Fibroblast of upper back skin (primary cell): ENCODE results near the gene C6orf47.
A peak's percentile ranks its signal among the peaks of the same experiment; 100 is the strongest.

ENCODE experiments used
- DNase-seq: peaks from one replicate; pipeline ENCODE4 v3.0.0-alpha.2; 2013

The C6orf47 gene

GRCh38 chr6:31659649-31660380 lies 763 bp downstream of the C6orf47 start:
- DNase-seq, result no peak

DNA sequence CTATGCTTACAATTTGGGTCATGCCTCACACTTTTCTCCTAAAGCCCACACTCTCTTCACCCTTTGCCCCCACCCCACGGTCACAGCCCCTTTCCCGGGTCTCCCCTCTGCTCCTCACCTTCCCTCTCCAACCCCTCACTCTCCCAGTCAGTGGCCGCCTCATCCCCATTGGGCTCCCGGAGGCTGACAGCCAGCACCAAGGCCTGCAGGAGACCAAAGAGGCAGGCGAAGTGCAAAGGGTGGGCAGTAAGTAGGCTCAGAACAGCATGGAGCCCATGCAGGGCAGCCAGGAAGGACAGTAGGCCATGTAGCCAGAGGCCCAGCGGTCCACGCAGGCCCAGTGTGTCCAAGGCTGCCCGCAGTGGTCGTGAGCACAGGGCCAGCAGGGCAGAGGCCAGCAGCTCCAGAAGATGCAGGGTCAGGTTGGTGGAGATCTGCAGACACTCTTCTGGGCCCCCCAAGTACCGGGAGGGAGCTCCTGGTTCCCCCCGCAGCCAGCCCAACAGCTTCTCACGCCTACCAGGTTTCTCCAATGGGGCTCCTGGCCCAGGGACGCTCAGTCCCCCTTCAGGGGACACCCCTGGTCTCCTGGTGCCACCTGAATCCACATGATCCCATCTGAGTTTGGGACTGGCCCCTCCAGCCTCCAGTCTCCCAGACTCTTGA lies 1.5 kb downstream of the C6orf47 start:
- DNase-seq, result no peak

DNA sequence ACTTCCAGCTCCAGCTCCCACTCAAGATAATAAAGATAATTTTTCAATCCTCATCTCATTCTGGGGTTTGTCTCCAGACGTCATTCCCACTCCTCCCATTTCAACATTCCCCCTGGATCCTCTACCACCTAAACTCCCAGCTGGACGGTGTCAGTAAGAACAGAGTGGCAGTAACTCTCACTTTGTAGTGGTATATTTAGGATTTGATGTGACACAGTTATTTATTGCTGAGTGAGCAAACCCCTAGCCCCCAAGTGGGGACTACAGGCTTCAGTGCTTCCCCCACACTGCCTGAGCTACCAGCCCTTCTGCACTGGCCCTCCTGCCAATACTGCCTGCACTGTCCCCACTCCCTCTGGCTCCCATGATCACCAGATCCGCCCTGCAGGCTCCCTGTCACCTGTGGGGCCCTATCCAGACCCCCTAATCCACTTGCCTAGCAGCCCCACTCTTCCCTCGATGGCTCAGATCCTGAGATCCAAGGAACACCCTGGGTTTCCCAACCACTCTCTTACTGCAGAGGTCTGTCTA lies 2.4 kb downstream of the C6orf47 start:
- DNase-seq, result no peak

GRCh38 chr6:31657406-31658157 lies 3.0 kb downstream of the C6orf47 start:
- DNase-seq, result no peak

GRCh38 chr6:31655349-31656237 lies 5.0 kb downstream of the C6orf47 start, which contains the start of gene APOM:
TSS of gene APOM (plus strand) at chr6:31655894. CDS start at chr6:31655967, 73 bp downstream.
- no peak for DNase-seq

DNA sequence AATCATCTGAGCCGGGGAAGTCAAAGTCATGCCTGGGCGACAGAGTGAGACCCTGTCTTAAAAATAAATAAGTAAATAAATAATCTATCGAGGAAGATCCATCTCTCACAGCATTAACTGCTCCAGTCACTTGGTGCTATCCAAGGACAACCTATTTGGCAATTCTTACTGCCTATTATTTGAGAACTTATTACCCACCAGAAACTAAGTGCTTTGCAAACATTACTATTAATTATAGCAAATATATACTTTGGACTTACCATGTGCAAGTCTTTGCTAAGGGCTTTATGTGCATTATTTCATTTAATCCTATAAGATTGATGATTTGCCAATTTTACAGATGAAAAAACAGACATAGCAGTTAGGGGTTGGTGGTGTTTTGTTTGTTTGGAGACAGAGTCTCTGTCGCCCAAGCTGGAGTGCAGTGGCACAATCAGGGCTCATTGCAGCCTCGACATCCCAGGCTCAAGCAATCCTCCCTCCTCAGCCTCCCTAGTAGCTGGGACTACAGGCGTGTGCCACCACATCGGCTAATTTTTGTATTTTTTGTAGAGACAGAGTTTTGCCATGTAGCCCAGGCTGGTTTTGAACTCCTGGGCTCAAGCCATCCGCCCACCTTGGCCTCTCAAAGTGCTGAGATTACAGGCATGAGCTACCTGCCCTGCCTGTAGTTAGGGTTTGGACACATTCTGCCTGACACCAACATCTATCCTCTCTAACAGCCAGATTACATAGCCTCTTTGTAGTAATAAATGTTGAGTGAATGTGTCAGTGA lies 5.8 kb downstream of the C6orf47 start:
- DNase-seq, result no peak

DNA sequence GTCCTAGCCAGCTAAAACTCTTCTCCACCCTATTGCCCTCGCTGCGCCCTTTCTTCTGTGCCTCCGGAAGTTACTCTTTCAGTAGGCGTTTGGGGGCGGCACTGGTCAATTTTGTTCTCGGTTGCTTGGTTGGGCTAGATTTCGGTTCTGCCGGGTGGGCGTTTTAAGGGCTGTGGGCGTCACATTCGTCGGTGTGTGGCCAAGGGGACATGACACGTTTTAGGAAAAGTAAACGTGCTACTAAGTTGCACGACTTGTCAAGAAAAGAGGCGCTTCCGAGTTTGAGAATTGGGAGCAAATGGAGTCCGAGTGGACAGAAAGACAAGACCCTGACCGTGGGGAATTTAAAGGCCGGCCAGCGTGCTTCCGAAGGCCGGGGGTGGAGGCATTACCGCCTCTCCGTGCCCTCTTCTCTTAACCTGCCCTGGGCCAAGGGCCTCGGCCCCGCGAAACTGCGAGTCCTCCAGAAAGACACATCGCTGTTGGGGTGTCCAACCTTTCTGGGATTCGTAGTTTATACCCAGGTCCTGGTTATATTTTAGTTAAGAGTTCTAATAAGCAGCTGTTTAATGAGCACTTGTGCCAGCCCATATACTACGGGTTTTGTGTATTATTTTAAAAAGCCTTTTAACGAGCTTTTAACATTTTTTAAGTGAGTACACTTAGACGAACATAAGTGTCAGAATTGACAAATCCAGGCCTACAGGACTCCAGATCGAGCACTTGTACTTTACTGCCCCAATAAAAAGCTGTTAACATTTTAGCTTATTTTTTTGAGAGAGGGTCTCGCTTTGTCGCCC lies 7.5 kb downstream of the C6orf47 start:
- DNase-seq, result peak; percentile 93

- peak; percentile 57 for DNase-seq
Observed at GRCh38 chr6:31651602-31652191, 8.9 kb downstream of the C6orf47 start.

DNA sequence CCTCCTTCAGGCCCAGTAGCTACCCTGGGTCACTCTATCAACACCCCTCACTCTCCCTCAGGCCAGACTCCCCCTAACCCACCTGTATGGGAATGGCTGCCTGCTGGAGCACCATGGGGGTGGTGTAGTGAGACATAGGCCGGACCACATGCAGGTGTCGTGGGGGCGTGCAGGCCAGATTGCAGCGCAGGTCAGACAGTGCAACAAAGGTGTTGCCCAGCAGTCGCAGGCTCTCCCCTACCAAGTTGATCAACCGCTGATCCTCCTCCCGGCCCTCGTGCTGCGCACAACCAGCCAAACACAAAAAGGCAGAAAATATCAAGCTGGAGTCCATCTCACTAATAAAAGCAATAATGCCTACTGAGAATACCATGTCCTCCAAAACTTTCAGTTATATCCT lies 15.3 kb downstream of the C6orf47 start:
- DNase-seq, result no peak

DNA sequence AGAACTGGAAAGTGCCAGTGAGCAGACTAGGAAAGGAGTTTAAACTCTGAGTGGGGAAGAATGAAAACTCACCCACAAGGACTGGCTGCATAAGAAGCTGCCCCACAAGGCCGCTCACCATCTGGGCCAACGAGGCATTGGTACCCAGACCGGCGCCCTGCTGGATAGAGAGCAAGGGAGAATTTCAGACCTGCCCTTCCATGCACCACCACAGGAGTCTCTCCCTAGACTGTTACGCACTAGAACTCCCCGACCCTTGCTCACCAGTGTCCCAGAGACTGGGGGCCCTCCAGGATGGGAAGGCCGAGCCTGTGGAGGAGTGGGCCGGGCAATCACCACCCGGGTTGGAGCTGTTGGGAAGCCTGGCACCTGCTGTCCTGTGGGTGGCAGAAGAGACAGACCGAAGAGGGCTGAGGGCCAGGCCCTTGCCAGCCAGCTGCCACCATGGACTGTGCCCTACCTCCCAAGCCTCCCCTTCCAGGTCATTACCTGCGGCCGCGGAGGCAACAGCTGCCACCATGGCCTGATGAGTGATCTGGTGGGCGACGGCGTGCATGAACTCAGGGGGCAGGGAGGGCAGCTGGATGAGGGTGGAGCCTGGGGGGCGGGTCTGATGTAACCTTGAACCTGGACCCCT lies 16.6 kb downstream of the C6orf47 start:
- DNase-seq, result no peak

DNA sequence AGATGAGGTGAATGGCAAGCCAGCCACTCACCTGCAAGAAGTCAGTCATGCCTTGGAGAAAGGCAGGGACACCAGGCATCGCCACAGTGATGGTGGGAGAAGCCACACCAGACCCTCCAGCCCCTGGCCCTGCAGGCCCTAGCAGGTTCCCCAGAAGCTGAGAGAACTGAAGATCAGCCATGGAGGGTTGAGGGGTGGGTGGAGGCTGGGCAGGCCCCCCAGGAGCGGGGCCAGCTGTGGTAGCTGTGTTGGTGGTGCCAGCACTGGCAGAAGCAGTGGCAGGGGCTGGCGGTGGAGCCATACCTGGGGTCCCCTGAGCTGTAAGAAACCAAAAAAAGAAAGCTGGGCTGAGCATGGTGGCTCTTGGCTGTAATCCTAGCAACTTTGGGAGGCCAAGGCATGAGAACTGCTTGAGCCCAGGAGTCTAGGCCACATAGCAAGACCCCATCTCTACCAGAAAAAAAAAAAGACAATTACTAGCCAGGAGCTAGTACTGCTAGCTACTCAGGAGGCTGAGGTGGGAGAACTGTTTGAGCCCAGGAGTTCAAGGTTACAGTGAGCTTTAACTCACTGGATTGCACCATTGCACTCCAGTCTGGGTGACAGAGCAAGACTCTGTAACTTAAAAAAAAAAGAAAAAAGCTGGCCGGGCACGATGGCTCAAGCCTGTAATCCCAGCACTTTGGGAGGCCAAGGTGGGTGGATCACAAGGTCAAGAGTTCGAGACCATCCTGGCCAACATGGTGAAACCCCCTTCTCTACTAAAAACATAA lies 17.6 kb downstream of the C6orf47 start:
- DNase-seq, result no peak

DNA sequence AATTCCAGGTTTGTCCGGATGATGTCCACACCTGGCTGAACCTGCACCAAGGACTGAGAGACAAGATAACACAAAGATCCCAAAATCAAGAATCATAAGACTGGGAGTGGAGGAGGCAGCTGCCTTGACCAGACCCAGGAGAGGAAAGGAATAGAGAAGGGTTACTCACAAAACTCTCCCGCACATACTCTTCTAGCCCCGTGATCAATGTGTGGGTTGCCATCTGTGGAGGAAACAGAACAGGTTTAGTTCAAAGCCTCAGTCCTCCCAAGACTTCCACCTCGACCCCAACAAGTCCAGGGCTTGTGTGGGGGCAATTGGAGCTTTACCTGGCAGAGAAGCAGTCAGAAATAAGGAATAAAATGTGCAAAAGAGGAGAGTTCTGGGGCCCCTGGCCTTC lies 19.2 kb downstream of the C6orf47 start:
- DNase-seq, result no peak

DNA sequence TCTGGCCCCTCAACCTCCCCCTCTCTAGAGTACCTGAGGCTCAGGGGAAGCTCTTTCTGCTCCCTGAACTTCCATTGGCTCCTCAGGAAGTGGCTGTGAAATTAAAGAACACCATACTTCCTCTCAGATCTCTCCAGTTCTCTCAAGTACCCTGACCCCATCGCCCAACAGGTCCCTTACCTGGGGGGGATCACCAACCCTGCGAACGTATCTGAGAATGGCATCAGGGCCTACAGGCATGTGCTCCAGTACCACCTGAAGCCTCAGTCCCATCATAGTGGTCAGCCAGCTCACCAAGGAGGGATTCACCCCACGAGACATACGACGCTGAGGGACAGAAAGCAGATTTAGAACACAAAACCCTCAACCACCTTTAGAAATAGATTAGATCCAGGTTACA lies 20.0 kb downstream of the C6orf47 start:
- no peak for DNase-seq

GRCh38 chr6:31639449-31639861 lies 21.1 kb downstream of the C6orf47 start:
- peak; percentile 40 for DNase-seq

DNA sequence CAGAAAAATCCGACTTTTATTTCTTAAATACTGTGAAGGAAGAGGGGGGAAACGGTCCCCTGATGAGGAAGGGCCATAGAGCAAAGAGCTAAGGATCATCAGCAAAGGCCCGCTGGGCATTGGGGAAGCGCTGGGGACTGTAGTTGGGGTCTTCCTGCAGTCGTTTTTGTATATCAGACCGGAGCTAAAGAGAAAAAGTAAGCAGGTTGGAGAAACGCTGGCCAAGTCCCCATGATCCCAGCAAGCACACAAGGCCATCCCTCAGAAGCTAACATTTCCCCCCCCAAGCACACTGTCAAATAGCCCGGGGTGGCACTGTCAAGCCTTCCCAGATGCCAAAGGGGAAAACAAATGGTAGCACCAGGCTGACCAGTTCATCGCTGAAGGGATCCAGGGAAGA lies 21.5 kb downstream of the C6orf47 start:
- DNase-seq, result no peak

DNA sequence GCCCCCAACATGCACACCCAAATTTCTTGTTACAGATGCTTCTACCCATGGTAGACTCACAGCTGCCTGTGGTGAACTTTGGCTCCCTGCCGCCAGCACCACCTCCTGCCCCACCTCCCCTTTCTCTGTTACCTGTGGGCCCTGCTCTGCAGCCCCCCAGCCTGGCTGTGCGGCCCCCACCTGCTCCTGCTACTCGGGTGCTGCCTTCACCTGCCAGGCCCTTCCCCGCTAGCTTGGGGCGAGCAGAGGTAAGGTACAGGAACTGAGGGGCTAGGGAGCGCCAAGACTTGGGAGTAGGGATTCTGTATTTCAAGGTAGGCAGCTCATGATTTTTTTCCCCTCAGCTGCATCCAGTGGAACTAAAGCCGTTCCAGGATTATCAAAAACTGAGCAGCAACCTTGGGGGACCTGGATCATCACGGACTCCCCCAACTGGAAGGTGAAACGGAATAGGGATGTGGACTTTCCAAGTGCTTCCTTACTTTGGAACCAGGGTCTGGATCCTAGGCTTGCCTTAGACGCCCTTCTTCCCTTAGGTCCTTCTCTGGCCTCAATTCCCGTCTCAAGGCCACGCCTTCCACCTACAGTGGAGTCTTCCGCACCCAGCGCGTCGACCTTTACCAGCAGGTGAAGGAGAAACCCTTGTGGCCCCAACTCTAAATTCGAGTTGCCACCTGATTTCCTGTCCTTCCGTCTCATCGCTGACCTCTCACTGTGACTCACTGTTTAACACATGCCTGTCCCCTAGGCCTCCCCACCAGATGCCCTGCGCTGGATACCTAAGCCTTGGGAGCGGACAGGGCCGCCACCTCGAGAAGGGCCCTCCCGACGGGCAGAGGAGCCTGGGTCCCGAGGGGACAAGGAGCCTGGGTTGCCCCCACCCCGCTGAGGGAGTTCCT lies 23.6 kb downstream of the C6orf47 start:
- no peak for DNase-seq

- DNase-seq, result no peak
Observed at GRCh38 chr6:31634969-31635575, 25.5 kb downstream of the C6orf47 start.

DNA sequence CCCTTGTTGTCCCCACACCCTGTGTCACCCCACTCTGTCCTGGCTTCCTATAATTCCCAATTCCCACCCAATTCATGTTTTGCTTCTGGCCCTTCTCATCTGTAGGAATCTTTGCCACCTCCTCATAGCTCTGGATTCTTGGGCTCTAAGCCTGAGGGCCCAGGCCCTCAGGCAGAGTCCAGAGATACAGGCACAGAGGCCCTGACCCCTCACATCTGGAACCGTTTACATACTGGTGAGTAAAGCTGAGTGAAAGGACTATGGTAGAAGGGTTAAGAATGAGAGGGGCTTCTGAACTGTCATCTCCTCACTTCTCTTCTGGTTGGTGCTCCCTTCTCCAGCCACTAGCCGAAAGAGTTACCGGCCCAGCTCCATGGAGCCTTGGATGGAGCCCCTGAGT lies 26.4 kb downstream of the C6orf47 start:
- DNase-seq, result no peak
